Measurements from ENCODE around the gene MTHFD2.
"Not testable (repeated sequence)": the region's sequence is repeated elsewhere in the genome, so short reads cannot be mapped to it uniquely, and the experiment has no call there.

The MTHFD2 gene

DNA sequence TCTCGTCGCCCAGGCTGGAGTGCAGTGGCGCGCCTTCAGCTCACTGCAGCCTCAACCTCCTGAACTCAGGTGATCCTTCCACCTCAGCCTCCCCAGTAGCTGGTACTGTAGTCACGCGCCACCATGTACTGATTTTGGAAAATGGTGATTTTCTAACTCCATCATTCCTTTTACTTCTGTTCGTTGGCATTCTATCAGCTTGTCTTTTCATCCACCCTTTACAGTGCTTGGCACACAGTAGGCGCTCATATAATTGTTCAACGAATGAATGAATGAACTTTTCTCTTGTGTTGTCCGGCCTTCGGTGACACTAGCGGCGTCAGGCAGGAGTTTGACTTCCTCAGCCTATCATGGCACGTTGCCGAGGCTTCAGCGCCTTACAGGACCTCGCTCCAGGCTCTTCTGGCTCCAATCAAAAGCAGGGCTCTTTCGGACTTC is 373 bp upstream of the MTHFD2 start:
- DNase-seq (ENCODE audit: low spot score) = no peak

- DNase-seq (ENCODE audit: low spot score) = no peak
These were observed 873 bp downstream of the MTHFD2 start for GRCh38 chr2:74199275-74199701.

- DNase-seq (ENCODE audit: low spot score) = no peak
These were observed 1.5 kb downstream of the MTHFD2 start for GRCh38 chr2:74199871-74200305.

GRCh38 chr2:74201196-74201595 is 2.8 kb downstream of the MTHFD2 start:
- no peak for DNase-seq (ENCODE audit: low spot score)

DNA sequence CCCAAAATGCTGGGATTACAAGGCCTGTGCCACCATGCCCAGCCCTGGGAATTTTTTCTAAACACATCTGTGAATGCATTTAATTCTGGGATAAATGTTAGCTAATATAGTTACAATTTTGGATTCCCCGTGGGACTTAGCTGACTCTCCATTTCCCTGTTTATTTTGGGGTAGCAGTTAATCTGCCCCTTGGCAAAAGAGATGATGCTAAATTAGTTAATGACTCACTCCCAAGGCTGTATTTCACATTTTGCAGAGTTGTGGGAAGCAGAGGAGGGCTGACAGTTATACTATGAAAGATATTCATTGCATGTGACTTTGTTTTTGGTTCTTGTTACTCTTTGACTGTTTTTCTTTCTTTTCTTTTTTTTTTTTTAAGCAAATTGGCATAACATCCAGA is 3.2 kb downstream of the MTHFD2 start:
- no peak for DNase-seq (ENCODE audit: low spot score)

DNA sequence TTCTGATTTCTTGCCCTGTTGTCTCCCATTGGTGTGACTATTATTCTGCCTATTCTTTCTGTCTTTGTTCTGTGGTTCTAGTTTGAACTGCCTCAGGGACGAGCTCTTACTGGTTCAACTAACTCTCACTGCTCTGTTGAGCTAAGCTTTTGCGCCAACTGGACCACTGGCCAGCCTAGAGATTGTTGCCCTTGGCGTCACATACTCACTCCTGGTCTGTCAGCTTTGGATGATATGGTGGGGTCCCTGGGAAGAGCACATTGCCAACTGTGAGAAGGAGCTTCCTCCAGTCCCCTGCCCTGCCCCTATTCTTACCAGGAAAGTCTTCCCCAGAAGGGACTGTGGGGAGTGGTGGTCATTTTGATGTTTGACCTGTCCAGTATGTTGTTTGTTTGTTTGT is 6.0 kb downstream of the MTHFD2 start:
- no peak for DNase-seq (ENCODE audit: low spot score)

DNA sequence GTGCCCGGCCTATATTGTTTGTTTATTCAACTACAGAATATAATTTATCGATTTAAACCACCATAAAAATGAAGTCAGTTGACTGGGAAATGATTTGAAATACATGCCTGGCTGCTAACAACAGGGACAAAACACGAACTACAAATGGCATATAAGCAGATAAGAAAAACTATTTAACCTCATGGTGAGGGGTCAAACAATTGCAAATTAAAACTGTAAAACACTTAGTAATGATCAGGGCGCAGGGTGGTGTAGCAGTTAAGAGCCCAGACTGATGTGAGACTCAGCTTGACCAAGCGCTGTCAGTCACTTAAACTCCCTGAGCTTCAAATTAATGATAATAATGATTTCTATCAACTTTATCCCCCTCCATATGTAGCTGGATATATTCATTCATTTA is 6.7 kb downstream of the MTHFD2 start:
- no peak for DNase-seq (ENCODE audit: low spot score)

GRCh38 chr2:74205596-74205995 is 7.2 kb downstream of the MTHFD2 start:
- DNase-seq (ENCODE audit: low spot score) = peak; percentile 25

- DNase-seq (ENCODE audit: low spot score) = peak; percentile 44
These were observed 7.8 kb downstream of the MTHFD2 start for GRCh38 chr2:74206180-74206688.

DNA sequence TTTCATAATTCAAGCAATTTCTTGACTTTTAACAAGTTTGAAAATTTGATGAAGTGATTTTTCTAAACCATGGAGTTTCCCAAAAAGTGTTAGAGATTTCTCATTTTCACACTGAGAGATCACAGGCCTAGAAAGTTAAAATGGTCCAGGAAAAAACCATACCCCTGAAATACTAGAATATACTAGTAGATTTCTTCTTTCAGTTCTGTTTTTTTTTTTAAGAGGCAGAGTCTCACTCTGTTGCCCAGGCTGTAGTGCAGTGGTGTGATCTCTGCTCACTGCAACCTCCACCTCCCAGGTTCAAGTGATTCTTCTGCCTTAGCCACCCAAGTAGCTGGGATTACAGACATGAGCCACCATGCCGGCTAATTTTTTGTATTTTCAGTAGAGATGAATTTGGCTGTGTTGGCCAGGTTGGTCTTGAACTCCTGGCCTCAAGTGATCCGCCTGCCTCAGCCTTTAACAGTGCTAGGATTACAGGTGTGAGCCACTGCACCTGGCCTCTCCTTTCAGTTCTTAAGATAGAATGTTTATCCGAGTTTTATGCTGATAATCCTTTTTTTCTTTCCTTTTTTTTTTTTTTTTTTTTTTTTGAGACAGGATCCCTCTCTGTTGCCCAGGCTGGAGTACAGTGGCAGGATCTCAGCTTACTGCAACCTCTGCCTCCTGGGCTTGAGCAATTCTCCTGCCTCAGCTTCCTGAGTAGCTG is 14.4 kb downstream of the MTHFD2 start:
- no peak for DNase-seq (ENCODE audit: low spot score)

DNA sequence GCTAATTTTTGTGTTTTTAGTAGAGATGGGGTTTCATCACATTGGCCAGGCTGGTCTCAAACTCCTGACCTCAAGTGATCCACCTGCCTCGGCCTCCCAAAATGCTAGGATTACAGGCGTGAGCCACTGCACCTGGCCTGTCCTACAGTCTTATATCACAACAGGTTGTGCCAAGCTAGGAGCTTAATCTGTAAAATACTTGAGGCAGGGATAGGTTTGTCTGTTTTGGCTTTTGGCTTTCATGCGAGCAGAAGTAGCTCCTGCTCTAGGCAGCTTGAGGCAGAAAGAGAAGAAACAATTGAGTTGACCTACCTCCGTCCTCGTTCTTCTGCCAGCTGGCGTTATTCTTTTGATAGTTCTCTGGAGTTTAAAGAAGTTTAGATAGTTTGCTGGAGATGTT is 17.4 kb downstream of the MTHFD2 start:
- not testable (repeated sequence) for DNase-seq (ENCODE audit: low spot score)

- no peak for DNase-seq (ENCODE audit: low spot score)
These were observed 18.2 kb downstream of the MTHFD2 start for GRCh38 chr2:74216642-74217041.

- no peak for DNase-seq (ENCODE audit: low spot score)
These were observed 21.6 kb downstream of the MTHFD2 start for GRCh38 chr2:74219846-74220486.

GRCh38 chr2:74221091-74221490 is 22.7 kb downstream of the MTHFD2 start:
- DNase-seq (ENCODE audit: low spot score) = no peak

GRCh38 chr2:74221604-74222299 is 23.3 kb downstream of the MTHFD2 start:
- no peak for DNase-seq (ENCODE audit: low spot score)

GRCh38 chr2:74222300-74222650 is 23.9 kb downstream of the MTHFD2 start:
- DNase-seq (ENCODE audit: low spot score) = no peak

DNA sequence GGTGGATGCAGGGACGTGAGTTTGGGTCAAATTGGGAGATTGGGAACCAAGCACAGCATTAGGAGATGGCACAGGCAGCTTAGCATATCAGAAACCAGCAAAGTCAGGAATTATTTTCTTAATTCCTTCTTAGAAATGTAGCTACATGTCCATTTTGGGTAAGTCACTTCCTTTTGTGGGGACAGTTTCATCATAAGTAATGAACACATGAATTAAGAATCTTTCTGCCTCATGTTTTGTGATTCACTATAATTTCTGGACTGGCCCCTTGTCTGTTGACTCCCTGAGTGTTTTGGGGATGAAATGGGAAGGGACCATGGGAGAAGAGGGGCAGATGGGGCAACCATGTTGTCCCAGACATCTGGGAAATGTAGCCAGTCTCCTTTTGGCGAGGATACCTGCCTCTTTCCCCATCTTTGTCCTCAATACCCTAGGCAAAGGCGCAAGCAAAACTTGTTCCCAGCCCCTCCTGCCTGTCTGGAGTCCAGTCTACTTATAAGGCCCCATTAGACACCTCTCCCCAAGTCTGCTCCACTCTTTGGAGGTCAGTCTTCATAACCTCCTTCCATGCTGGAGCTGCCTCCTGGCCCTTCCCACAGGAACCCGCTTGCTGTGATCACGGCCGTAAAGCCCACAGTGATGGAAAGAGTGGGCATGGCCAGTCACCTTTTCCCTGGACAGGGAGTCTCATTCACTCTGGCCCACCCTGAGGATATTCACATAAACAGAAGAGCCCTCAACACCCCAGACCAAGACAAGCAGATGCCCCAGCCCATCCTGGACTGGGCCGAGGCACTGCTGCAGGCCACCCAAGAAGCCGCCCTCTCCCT is 25.7 kb downstream of the MTHFD2 start:
- no peak for DNase-seq (ENCODE audit: low spot score)

- DNase-seq (ENCODE audit: low spot score) = no peak
These were observed 27.5 kb downstream of the MTHFD2 start for GRCh38 chr2:74225698-74226459.

- DNase-seq (ENCODE audit: low spot score) = no peak
These were observed 28.3 kb downstream of the MTHFD2 start for GRCh38 chr2:74226648-74227213.

GRCh38 chr2:74227646-74228045 is 29.2 kb downstream of the MTHFD2 start:
- DNase-seq (ENCODE audit: low spot score) = no peak

- DNase-seq (ENCODE audit: low spot score) = no peak
These were observed 30.4 kb downstream of the MTHFD2 start for GRCh38 chr2:74228772-74229171.

All from CD4-positive, alpha-beta T cell treated with Interleukin-6 at 100 ng/mL for 8 hours (primary cell).